CD4-positive, alpha-beta T cell (primary cell): ENCODE measurements around the gene CTRB1. TPM values are rescaled to one million over a fixed set of nuclear protein-coding genes. Genes with fewer than 3 reads are reported as not detected.
"Not testable (repeated sequence)": the region's sequence is repeated elsewhere in the genome, so short reads cannot be mapped to it uniquely, and the experiment has no call there.

Source experiments
- ATAC-seq: fragments of 200-7000 bp; cut with Tn5 transposase; one replicate; pipeline ENCODE4 v1.10.0; 2022; ENCODE audit warnings: mild to moderate bottlenecking; ENCODE audit not compliant: poor library complexity
- CTCF ChIA-PET: fragments of 350-600 bp; sonication (Branson Sonifier 250); formaldehyde crosslinking; loops from one replicate; lab custom pipeline; 2021; ENCODE audit warnings: antibody characterized with exemption, inconsistent platforms; lab: Charles Lee
- POLR2A ChIA-PET: fragments of 350-600 bp; sonication (Branson Sonifier 250); formaldehyde crosslinking; loops from one replicate; lab custom pipeline; 2021; ENCODE audit warnings: antibody characterized with exemption, inconsistent platforms; lab: Charles Lee
- DNase-seq, 14 experiments: peaks; one replicate each; pipeline ENCODE4 v3.0.0-alpha.2; 2013 to 2020; ENCODE audit warnings: mixed read lengths in 2 of 14
- H3K27ac ChIP-seq, 2 donors: one replicate each; pipeline versions ENCODE4 v1.5.1 to v1.7.0; 2013; ENCODE audit warnings: low read length in 2 of 2, low read depth in 1 of 2, mild to moderate bottlenecking in 1 of 2
- H3K27me3 ChIP-seq, 2 experiments: 1 replicate in 1 of 2; 2 replicates in 1 of 2; pipeline versions ENCODE4 v1.6.1 to v1.7.0; 2013; ENCODE audit warnings: low read length in 2 of 2, control low read depth in 1 of 2, mild to moderate bottlenecking in 1 of 2, moderate library complexity in 1 of 2; ENCODE audit not compliant: insufficient read depth in 2 of 2, control insufficient read depth in 1 of 2
- H3K36me3 ChIP-seq: one replicate; pipeline ENCODE4 v1.6.1; 2013; ENCODE audit warnings: low read length, control low read depth; ENCODE audit not compliant: insufficient read depth
- H3K4me1 ChIP-seq: one replicate; pipeline ENCODE4 v1.6.1; 2013; ENCODE audit warnings: low read length, control low read depth; ENCODE audit not compliant: insufficient read depth
- H3K4me3 ChIP-seq: one replicate; pipeline ENCODE4 v1.5.1; 2013; ENCODE audit warnings: mild to moderate bottlenecking, low read length, moderate library complexity
- H3K9me3 ChIP-seq, 2 experiments: 1 replicate in 1 of 2; 2 replicates in 1 of 2; pipeline versions ENCODE4 v1.6.1 to v1.7.0; 2013; ENCODE audit warnings: low read length in 2 of 2, mild to moderate bottlenecking in 2 of 2, control low read depth in 1 of 2, moderate library complexity in 1 of 2; ENCODE audit not compliant: control insufficient read depth in 1 of 2, insufficient read depth in 1 of 2
- H3K27ac Mint-ChIP-seq: one replicate; pipeline ENCODE4 v1.8.0; 2020; ENCODE audit warnings: mixed read lengths
- H3K27me3 Mint-ChIP-seq: one replicate; pipeline ENCODE4 v1.8.0; 2021; ENCODE audit warnings: mixed read lengths
- H3K36me3 Mint-ChIP-seq: one replicate; pipeline ENCODE4 v1.8.0; 2021; ENCODE audit warnings: low read depth, mixed read lengths
- H3K4me1 Mint-ChIP-seq: one replicate; pipeline ENCODE4 v1.8.0; 2021; ENCODE audit warnings: low read depth, mixed read lengths
- H3K4me3 Mint-ChIP-seq: one replicate; pipeline ENCODE4 v1.8.0; 2020; ENCODE audit warnings: mild to moderate bottlenecking, mixed read lengths
- H3K9me3 Mint-ChIP-seq: one replicate; pipeline ENCODE4 v1.8.0; 2020; ENCODE audit warnings: mixed read lengths
- CTCF ChIP-seq: fragments of 200-600 bp; IDR thresholded peaks from one replicate; pipeline ENCODE4 v1.8.0; 2022; ENCODE audit warnings: antibody characterized with exemption, mild to moderate bottlenecking
- intact Hi-C, 2 experiments: fragments of 100-400 bp; cut with DNase I in 1 of 2; cut with micrococcal nuclease in 1 of 2; formaldehyde crosslinking; loops; one replicate each; pipeline versions ENCODE4 v1.15.1 to v1.9.0; 2023 to 2025; cut with DNase I, micrococcal nuclease
- total RNA-seq, 174 experiments: library from RNA in 2 of 174; stranded (reverse) in 2 of 174; gene quantifications; one replicate each; pipeline ENCODE4 v1.2.3 and lab custom pipeline; 2021 to 2026

The CTRB1 gene
- total RNA-seq, 2 experiments from 2014 or later, result not detected

DNA sequence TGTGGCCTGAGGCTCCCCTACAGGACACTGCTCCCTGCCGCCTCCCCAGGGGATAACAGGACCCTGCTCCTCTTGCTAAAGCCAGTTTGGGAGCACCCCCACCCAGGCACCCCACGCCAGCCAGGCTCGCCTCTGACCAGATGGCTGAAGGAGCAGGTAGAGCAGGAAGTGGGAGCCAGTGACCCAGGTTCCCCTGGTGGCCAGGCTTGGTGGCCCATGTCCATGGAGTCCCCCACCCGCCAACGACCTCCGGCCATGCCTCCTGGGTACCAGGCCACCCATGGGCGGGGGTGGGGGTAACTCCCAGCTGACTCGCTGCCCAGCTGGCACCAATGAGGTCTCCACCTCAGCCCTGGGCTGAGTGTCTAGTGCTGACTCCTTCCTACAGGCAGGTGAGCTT, 22.6 kb downstream of the CTRB1 start:
- Histone ChIP-seq H3K9me3 (peaks cover 0 to 6% of the 10 kb centered on the region in 2 experiments), H3K36me3 (no peaks in the 10 kb centered on the region), H3K27me3 (no peaks in the 10 kb centered on the region), H3K4me1 (no peaks in the 10 kb centered on the region), H3K4me3 (no peak overlapping the region), H3K27ac (no peak overlapping the region)
- Mint-ChIP-seq H3K4me3 (no peak overlapping the region), H3K36me3 (no peaks in the 10 kb centered on the region), H3K9me3 (no peaks in the 10 kb centered on the region), H3K4me1 (no peaks in the 10 kb centered on the region), H3K27ac (no peak overlapping the region), H3K27me3 (no peaks in the 10 kb centered on the region)
- intact Hi-C loops, result no loop called here
- TF ChIP-seq CTCF, result no peak
- CTCF ChIA-PET, result no interaction called here
- POLR2A ChIA-PET, result no interaction called here
- no peak for ATAC-seq
- no peak for DNase-seq

GRCh38 chr16:75241955-75242354, 23.2 kb downstream of the CTRB1 start:
- ChIA-PET POLR2A (no interaction called here), CTCF (no interaction called here)
- Mint-ChIP-seq H3K9me3 (no peaks in the 10 kb centered on the region), H3K4me3 (no peak overlapping the region), H3K4me1 (no peaks in the 10 kb centered on the region), H3K27me3 (no peaks in the 10 kb centered on the region), H3K27ac (no peak overlapping the region), H3K36me3 (no peaks in the 10 kb centered on the region)
- H3K4me1 ChIP-seq, result no peaks in the 10 kb centered on the region
- peaks cover 0 to 6% of the 10 kb centered on the region in 2 experiments for H3K9me3 ChIP-seq
- TF ChIP-seq CTCF, result no peak
- H3K36me3 ChIP-seq, result no peaks in the 10 kb centered on the region
- DNase-seq, result no peak
- intact Hi-C loops, result no loop called here
- no peaks in the 10 kb centered on the region for H3K27me3 ChIP-seq
- H3K4me3 ChIP-seq, result no peak overlapping the region
- no peak overlapping the region for H3K27ac ChIP-seq
- ATAC-seq, result no peak

DNA sequence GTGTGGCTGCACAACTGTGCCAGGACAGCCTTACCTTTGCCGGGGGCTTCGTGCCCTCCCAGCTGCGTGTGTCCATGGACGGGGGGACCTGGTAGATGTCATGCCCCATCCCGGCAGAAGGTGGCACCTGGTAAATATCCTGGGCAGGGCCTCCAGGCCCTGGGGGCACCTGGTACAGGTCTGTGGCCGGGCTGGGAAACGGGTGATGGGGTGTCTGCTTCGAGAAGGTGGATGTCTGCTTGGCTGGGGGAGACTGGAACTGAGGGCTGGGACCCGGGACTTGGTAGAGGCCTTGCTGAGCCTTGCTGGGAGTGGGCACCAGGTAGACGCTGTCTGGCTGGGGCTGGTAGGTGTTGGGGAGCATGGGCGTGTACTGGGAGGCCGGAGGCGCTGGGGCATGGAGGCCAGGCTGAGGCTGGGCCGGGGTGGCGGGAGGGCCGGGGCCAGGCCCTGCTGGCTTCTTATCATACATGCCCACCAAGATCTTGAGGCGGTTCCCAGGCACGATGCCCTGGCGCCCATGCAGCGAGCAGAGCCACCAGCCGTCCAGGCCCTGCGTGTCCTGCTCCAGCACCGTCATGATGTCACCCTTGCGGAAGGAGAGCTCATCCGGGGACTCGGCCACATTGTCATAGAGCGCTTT, 23.8 kb downstream of the CTRB1 start:
- not testable (repeated sequence) for DNase-seq

GRCh38 chr16:75243667-75244224, 25.0 kb downstream of the CTRB1 start:
- Histone ChIP-seq H3K4me1 (no peaks in the 10 kb centered on the region), H3K4me3 (no peak overlapping the region), H3K27me3 (no peaks in the 10 kb centered on the region), H3K9me3 (no peaks in the 10 kb centered on the region), H3K27ac (no peak overlapping the region), H3K36me3 (no peaks in the 10 kb centered on the region)
- H3K4me1 Mint-ChIP-seq, result no peaks in the 10 kb centered on the region
- intact Hi-C loops, result no loop called here
- TF ChIP-seq CTCF, result no peak
- no peaks in the 10 kb centered on the region for H3K9me3 Mint-ChIP-seq
- POLR2A ChIA-PET, result no interaction called here
- no peaks in the 10 kb centered on the region for H3K36me3 Mint-ChIP-seq
- CTCF ChIA-PET, result no interaction called here
- H3K4me3 Mint-ChIP-seq, result no peak overlapping the region
- no peak overlapping the region for H3K27ac Mint-ChIP-seq
- DNase-seq (no peak), ATAC-seq (no peak)
- no peaks in the 10 kb centered on the region for H3K27me3 Mint-ChIP-seq

More for the DNA sequence above, 23.8 kb downstream of the CTRB1 start:
- POLR2A ChIA-PET, H3K4me3 ChIP-seq, H3K27ac Mint-ChIP-seq, H3K27me3 ChIP-seq, H3K4me1 ChIP-seq, H3K27me3 Mint-ChIP-seq, H3K36me3 Mint-ChIP-seq, H3K36me3 ChIP-seq, CTCF ChIA-PET, intact Hi-C loops, H3K27ac ChIP-seq, H3K9me3 Mint-ChIP-seq, ATAC-seq, H3K9me3 ChIP-seq, H3K4me3 Mint-ChIP-seq, H3K4me1 Mint-ChIP-seq: not testable (repeated sequence)
